IPS-18a (cell line): ENCODE measurements around the gene PEAK1.

Experiments
- H3K27ac ChIP-seq: one replicate; pipeline ENCODE4 v1.5.1; 2013; ENCODE audit warnings: low read length
- H3K27me3 ChIP-seq: one replicate; pipeline ENCODE4 v1.6.1; 2013; ENCODE audit warnings: mild to moderate bottlenecking, low read length; ENCODE audit not compliant: control insufficient read depth, insufficient read depth
- H3K36me3 ChIP-seq: one replicate; pipeline ENCODE4 v1.6.1; 2013; ENCODE audit warnings: low read depth, low read length; ENCODE audit not compliant: control insufficient read depth
- H3K4me1 ChIP-seq: one replicate; pipeline ENCODE4 v1.6.1; 2013; ENCODE audit warnings: low read depth, low read length; ENCODE audit not compliant: control insufficient read depth
- H3K4me3 ChIP-seq: one replicate; pipeline ENCODE4 v1.5.1; 2013; ENCODE audit warnings: low read length
- H3K9ac ChIP-seq: one replicate; pipeline ENCODE4 v1.6.1; 2013; ENCODE audit warnings: mild to moderate bottlenecking, low read length, moderate library complexity
- H3K9me3 ChIP-seq: one replicate; pipeline ENCODE4 v1.6.1; 2013; ENCODE audit warnings: low read depth, low read length; ENCODE audit not compliant: control insufficient read depth

The PEAK1 gene

DNA sequence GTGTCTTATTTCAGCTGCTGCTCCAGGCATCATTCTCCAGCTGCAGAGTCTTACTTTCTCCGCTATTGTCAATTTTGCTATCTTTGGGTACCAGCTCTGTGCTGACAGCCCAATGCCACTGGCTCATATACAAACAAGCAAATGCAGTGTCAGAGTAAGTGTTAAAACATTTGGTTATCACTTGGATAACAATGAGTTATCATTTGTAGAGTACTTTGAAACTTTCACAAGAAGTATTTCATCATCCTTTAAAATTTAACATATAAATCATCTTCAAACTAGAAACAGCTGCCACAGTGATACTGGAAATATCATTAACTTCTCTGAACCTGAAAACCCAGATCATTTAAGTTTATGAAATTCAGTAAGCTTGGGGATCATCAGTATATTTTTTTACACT, 362.8 kb downstream of the PEAK1 start:
- no peaks in the 10 kb centered on the region for H3K4me1 ChIP-seq
- no peaks in the 10 kb centered on the region for H3K27me3 ChIP-seq
- H3K36me3 ChIP-seq, result peaks cover 10% of the 10 kb centered on the region
- H3K27ac ChIP-seq, result no peak overlapping the region
- H3K9ac ChIP-seq, result no peak overlapping the region
- no peaks in the 10 kb centered on the region for H3K9me3 ChIP-seq
- no peak overlapping the region for H3K4me3 ChIP-seq

DNA sequence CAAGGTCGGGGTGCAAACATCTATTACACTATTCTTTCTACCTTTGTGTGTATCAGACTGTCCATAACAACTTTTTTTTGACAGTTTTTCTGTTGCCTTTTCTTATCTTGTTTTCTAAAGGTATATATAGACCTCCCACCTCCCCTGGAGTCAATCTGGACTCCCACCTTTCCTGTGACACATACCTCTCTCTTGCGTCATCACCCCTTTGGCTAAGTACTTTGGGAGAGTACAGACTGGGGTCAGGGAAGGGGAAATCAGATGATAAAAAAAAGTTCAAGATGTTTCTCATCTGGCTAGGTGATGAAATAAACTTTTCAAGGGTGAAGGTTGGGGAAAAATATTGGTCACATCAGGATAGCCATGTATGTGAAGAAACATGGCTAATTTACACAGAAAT, 366.2 kb downstream of the PEAK1 start:
- Histone ChIP-seq H3K4me3 (no peak overlapping the region), H3K9me3 (no peaks in the 10 kb centered on the region), H3K9ac (no peak overlapping the region), H3K27me3 (no peaks in the 10 kb centered on the region), H3K4me1 (no peaks in the 10 kb centered on the region), H3K27ac (no peak overlapping the region), H3K36me3 (peaks cover 18% of the 10 kb centered on the region)

DNA sequence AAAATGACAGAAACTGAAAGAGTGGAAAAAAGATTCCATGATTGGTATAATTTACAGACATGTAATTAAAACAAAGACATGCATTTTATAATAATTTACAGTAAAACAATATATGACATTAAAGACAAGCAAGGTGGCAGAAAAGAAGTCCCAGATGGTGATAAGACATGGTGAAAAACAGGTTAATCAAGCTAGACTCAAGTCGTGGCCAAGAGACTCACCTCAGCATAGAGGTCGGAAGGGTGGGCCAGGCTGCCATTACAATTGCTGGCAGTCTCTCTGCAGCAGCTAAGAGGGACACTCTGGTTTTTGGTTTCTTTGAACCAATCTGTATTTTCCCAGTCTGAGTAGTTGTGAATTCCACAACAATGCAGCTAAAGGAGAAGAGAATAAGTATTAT, 367.3 kb downstream of the PEAK1 start:
- Histone ChIP-seq H3K27ac (no peak overlapping the region), H3K27me3 (no peaks in the 10 kb centered on the region), H3K9ac (no peak overlapping the region), H3K9me3 (no peaks in the 10 kb centered on the region), H3K36me3 (peaks cover 28% of the 10 kb centered on the region), H3K4me3 (no peak overlapping the region), H3K4me1 (no peaks in the 10 kb centered on the region)
